Epidermal melanocyte (primary cell): ENCODE data around the gene C11orf58.

Source experiments
- DNase-seq: peaks from one replicate; pipeline ENCODE4 v3.0.0; 2011; ENCODE audit warnings: low spot score; ENCODE audit not compliant: insufficient read length

C11orf58 gene

DNA sequence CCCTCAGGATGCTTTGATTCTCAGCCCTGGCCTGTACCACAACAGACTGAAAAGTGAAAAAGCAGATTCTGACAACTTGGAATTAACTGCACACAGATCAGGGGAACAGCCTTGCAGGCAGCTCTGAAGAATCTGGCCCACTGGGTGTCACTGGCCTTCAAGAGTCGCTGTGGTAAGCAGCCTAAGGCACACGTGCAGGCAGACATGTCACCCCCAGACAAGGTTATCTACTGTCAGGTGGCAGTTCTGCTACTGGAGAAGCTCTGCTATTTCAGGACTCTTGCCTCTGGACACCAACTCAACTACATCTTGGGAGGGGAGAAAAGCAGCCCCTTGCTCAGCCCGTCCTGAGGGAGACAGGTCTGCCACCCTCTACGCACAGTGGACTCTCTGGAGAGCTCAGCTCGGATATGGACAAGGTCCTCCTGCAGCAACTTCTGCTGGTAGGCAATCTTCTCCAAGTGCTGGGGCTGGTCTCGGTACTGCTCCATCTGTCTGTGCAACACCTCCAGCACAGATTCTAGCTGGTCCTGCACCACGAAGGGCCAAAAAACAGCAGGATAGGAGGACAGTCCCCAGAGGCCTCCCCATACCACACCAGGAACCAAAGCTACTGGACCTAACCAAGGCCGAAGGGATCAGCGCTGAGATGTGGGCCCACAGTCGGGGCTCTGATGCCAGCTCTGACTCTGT, 63.0 kb downstream of the C11orf58 start:
- DNase-seq, result no peak

DNA sequence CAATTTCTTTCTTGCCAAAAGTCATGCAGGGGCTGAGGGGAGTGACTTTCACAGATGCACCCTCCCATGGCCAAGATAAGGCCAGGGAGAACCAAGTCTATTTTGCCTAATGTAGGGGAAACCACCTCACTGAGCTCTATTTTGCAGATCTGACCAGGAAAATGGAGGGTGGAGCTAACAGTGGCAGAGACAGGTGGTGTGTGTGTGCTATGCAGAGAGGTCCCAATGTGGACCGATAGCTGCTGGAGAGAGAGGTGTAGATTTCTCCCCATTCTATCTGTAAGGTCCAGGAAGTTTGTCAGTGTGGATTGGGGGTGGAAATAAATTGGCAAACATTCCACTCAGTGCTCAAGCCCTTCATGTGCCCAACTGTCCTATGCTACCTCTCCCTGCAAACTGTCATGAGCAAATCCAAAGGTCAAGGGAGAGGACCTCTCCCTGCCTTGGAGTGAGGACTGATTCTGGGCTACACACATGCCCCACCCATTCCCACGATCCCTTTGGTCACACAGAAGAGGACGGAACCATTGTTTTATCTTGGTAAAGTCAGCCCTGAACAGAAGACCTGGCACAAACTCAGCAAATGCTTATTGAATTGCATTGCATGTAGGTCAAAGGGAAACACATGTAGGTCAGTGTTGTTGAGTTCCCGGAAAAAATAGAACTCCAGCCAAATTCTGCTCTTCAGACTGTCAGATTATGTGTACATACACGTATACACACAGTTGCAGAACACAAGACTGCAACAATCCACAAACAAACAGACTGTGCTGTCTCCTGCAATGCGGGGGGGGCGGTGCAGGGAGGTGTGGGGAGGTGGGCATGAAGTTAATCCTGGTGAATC, 65.9 kb downstream of the C11orf58 start:
- DNase-seq, result no peak

DNA sequence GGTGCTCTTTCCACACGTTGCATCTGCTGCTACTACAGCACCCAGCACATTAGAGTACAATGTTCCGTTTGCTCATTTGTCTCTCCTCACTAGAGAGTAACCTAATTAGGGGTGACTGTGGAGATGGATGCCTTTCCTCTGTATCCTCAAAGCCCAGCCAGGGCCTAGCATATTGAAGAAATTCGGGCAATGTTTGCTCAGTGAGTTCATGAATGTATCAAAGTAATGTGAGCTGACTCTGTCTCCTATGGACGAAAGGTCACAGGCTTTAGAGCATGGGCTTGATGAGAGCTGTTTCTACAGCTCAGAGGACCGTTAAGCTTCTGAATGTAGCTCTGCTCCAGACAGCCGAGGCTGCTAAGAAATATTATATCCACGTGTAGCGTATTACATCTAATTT, 67.5 kb downstream of the C11orf58 start:
- DNase-seq, result no peak

DNA sequence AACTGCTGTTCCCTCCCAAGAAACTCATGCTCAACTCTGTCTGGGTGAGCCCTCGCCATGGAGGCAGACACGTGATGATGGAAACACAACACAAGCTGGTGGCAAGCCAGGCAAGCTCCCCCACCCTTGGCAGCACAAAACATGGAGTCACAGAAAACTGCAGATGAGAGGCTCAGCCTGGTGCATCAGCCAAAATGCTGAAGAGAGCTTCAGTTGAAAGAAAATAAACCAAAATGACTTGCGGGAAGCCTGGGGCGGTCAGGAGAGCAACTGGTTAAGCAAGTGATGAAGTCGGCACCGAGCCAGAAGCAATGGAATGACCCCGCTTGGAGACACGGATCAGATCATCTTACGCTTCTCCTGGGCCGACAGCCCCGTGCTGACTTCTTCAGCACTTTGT, 68.3 kb downstream of the C11orf58 start:
- DNase-seq, result no peak

DNA sequence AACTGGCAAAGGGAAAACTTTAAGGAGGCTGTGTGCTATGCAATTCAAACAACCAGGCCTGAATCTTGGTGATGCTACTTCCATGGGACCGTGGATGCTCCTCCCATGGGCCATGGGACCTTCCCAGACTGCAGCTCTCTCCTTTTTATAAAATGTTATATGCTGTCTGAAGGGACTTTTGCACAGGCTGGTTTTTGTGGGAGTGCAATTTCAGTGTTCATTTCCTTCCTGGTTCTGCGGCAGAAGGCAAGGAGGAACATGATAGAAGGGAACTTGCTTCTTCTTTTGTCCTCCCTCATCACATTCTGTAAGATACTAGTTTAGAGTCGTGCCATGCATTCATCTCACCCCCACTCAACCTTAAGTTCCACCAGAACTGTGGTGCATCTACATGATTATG, 68.9 kb downstream of the C11orf58 start:
- DNase-seq, result no peak
